IMR-90 (cell line): ENCODE measurements around the gene MAPK9. TPM values are rescaled to one million over a fixed set of nuclear protein-coding genes. Genes with fewer than 3 reads are reported as not detected.

Experiments
- ATAC-seq: fragments of 200-7000 bp; cut with Tn5 transposase; 2 replicates; pipeline ENCODE4 v1.9.1; 2020; ENCODE audit warnings: low read depth, mild to moderate bottlenecking, moderate library complexity
- BruUV-seq: library from RNA; stranded (reverse); fragments of 400-500 nt; replicated peaks from 2 replicates; lab custom pipeline; 2021; lab: Mats Ljungman, UMichigan
- CTCF ChIA-PET: fragments of 300-600 bp; formaldehyde crosslinking; extraction: SDS; loops from one replicate; lab custom pipeline; 2021; ENCODE audit warnings: antibody characterized with exemption; lab: Yijun Ruan, JAX
- POLR2A ChIA-PET: fragments of 300-600 bp; sonication (Branson Sonifier 250); formaldehyde crosslinking; loops from one replicate; lab custom pipeline; 2022; ENCODE audit warnings: antibody characterized with exemption; ENCODE audit not compliant: unreplicated experiment; lab: Charles Lee
- DNase-seq: peaks from one replicate; pipeline ENCODE4 v3.0.0; 2013
- H2AFZ ChIP-seq: replicated peaks from 2 replicates; pipeline ENCODE3; 2013; ENCODE audit warnings: low read length, mild to moderate bottlenecking; ENCODE audit not compliant: poor library complexity
- H2AK5ac ChIP-seq: 2 replicates; pipeline ENCODE4 v1.6.1; 2013; ENCODE audit warnings: low read depth, low read length, inconsistent platforms
- H2AK9ac ChIP-seq: replicated peaks from 2 replicates; pipeline ENCODE3; 2013; ENCODE audit warnings: mild to moderate bottlenecking, low read depth, low read length, moderate library complexity; ENCODE audit not compliant: poor library complexity
- H2BK120ac ChIP-seq: 2 replicates; pipeline ENCODE4 v1.6.1; 2013; ENCODE audit warnings: low read depth, low read length, inconsistent platforms
- H2BK15ac ChIP-seq: 3 replicates; pipeline ENCODE4 v1.6.1; 2013; ENCODE audit warnings: low read depth, low read length, inconsistent platforms
- H2BK20ac ChIP-seq: 2 replicates; pipeline ENCODE4 v1.6.1; 2013; ENCODE audit warnings: low read depth, mild to moderate bottlenecking, inconsistent platforms, low read length, moderate library complexity
- H2BK5ac ChIP-seq: 2 replicates; pipeline ENCODE4 v1.6.1; 2013; ENCODE audit warnings: mild to moderate bottlenecking, low read depth, low read length, inconsistent platforms; ENCODE audit not compliant: poor library complexity, severe bottlenecking
- H3K14ac ChIP-seq: replicated peaks from 2 replicates; pipeline ENCODE4 v1.6.1; 2013; ENCODE audit warnings: low read depth, low read length, inconsistent platforms
- H3K18ac ChIP-seq: 2 replicates; pipeline ENCODE4 v1.6.1; 2013; ENCODE audit warnings: low read depth, low read length, control low read depth
- H3K23ac ChIP-seq: 2 replicates; pipeline ENCODE4 v1.6.1; 2013; ENCODE audit warnings: low read depth, low read length, inconsistent platforms
- H3K27ac ChIP-seq: 2 replicates; pipeline ENCODE4 v1.5.1; 2013; ENCODE audit warnings: mild to moderate bottlenecking, control low read depth, low read length; ENCODE audit not compliant: insufficient read depth
- H3K27me3 ChIP-seq: 2 replicates; pipeline ENCODE4 v1.6.1; 2013; ENCODE audit warnings: low read length; ENCODE audit not compliant: control insufficient read depth, insufficient read depth
- H3K36me3 ChIP-seq: 2 replicates; pipeline ENCODE4 v1.6.1; 2013; ENCODE audit warnings: low read length, mixed read lengths; ENCODE audit not compliant: control insufficient read depth, insufficient read depth
- H3K4ac ChIP-seq: 2 replicates; pipeline ENCODE4 v1.6.1; 2013; ENCODE audit warnings: low read depth, low read length, inconsistent platforms
- H3K4me1 ChIP-seq: 2 replicates; pipeline ENCODE4 v1.6.1; 2013; ENCODE audit warnings: low read length, mixed read lengths; ENCODE audit not compliant: control insufficient read depth, insufficient read depth
- H3K4me2 ChIP-seq: 2 replicates; pipeline ENCODE4 v1.6.1; 2013; ENCODE audit warnings: low read depth, mild to moderate bottlenecking, control low read depth, low read length, moderate library complexity
- H3K4me3 ChIP-seq: 2 replicates; pipeline ENCODE4 v1.5.1; 2013; ENCODE audit warnings: low read depth, mild to moderate bottlenecking, control low read depth, low read length, moderate library complexity; ENCODE audit not compliant: insufficient read depth
- H3K56ac ChIP-seq: 2 replicates; pipeline ENCODE4 v1.6.1; 2013; ENCODE audit warnings: low read length, inconsistent platforms; ENCODE audit not compliant: insufficient read depth; ENCODE audit errors: extremely low read depth
- H3K79me1 ChIP-seq, 2 experiments: 2 replicates each; pipeline ENCODE4 v1.6.1; 2013; ENCODE audit warnings: low read length in 2 of 2, inconsistent platforms in 1 of 2, low read depth in 1 of 2
- H3K9ac ChIP-seq: 2 replicates; pipeline ENCODE4 v1.6.1; 2013; ENCODE audit warnings: low read depth, low read length, control low read depth
- H3K9me1 ChIP-seq: 2 replicates; pipeline ENCODE4 v1.6.1; 2013; ENCODE audit warnings: low read length, inconsistent platforms; ENCODE audit not compliant: insufficient read depth
- H3K9me3 ChIP-seq: 2 replicates; pipeline ENCODE4 v1.6.1; 2013; ENCODE audit warnings: low read length; ENCODE audit not compliant: control insufficient read depth, insufficient read depth
- H4K20me1 ChIP-seq: 2 replicates; pipeline ENCODE4 v1.6.1; 2013; ENCODE audit warnings: low read length, inconsistent platforms; ENCODE audit not compliant: insufficient read depth
- H4K5ac ChIP-seq: 2 replicates; pipeline ENCODE4 v1.6.1; 2013; ENCODE audit warnings: mild to moderate bottlenecking, low read depth, low read length, control low read depth
- H4K8ac ChIP-seq, 2 experiments: 2 replicates each; pipeline ENCODE4 v1.6.1; 2013; ENCODE audit warnings: low read depth in 2 of 2, low read length in 2 of 2, control low read depth in 1 of 2, inconsistent platforms in 1 of 2
- H4K91ac ChIP-seq: 2 replicates; pipeline ENCODE4 v1.6.1; 2013; ENCODE audit warnings: low read depth, low read length, inconsistent platforms; ENCODE audit not compliant: insufficient read depth
- BHLHE40 ChIP-seq: fragments of 150-350 bp; IDR thresholded peaks from 2 replicates; pipeline ENCODE4 v1.6.1; 2016; ENCODE audit warnings: mild to moderate bottlenecking, low read depth, low read length
- FOS ChIP-seq: fragments of 150-350 bp; IDR thresholded peaks from 2 replicates; pipeline ENCODE4 v1.6.1; 2016; ENCODE audit warnings: low read depth, low read length
- MAFK ChIP-seq: IDR thresholded peaks from 2 replicates; pipeline ENCODE4 v1.6.1; 2012; ENCODE audit warnings: low read depth, low read length, improper control_type of control experiment
- MXI1 ChIP-seq: IDR thresholded peaks from 2 replicates; pipeline ENCODE4 v1.6.1; 2012; ENCODE audit warnings: low read depth, mild to moderate bottlenecking, low read length, moderate library complexity, borderline replicate concordance
- NFE2L2 ChIP-seq: fragments of 150-350 bp; IDR thresholded peaks from 2 replicates; pipeline ENCODE4 v1.6.1; 2016; ENCODE audit warnings: low read depth, mild to moderate bottlenecking, low read length
- POLR2A ChIP-seq: IDR thresholded peaks from 2 replicates; pipeline ENCODE4 v1.6.1; 2012; ENCODE audit warnings: mild to moderate bottlenecking, low read depth, low read length
- RAD21 ChIP-seq: IDR thresholded peaks from 2 replicates; pipeline ENCODE4 v1.6.1; 2012; ENCODE audit warnings: low read length, improper control_type of control experiment
- RCOR1 ChIP-seq: IDR thresholded peaks from 2 replicates; pipeline ENCODE4 v1.6.1; 2012; ENCODE audit warnings: mild to moderate bottlenecking, low read length, improper control_type of control experiment; ENCODE audit not compliant: insufficient replicate concordance
- USF2 ChIP-seq: fragments of 150-350 bp; IDR thresholded peaks from 2 replicates; pipeline ENCODE4 v1.6.1; 2017; ENCODE audit warnings: mild to moderate bottlenecking, antibody characterized with exemption, low read length, low read depth
- WGBS, 2 experiments: methylation state at CpG; one replicate each; pipeline versions ENCODE4 v1.1.5 to v1.1.7; 2013; ENCODE audit warnings: missing lambda C conversion rate in 2 of 2; ENCODE audit not compliant: insufficient read length in 1 of 2; ENCODE audit errors: extremely low coverage in 2 of 2; 5-methylcytosine and 5-hydroxymethylcytosine counted together
- dilution Hi-C: fragments of 300-500 bp; cut with HindIII; formaldehyde crosslinking; loops from one replicate; pipeline ENCODE4 v1.14.3; 2018; ENCODE audit warnings: low sequenced_read_pairs; ENCODE audit not compliant: unreplicated experiment
- in situ Hi-C: fragments of 300-500 bp; cut with MboI; formaldehyde crosslinking; loops from 3 replicates; pipeline ENCODE4 v1.14.3; 2019; ENCODE audit warnings: low sequenced_read_pairs, inconsistent platforms, mixed read lengths
- intact Hi-C: fragments of 100-400 bp; cut with micrococcal nuclease; formaldehyde crosslinking; loops from 2 replicates; pipeline ENCODE4 v1.10.0; 2022
- polyA plus RNA-seq, 3 experiments: library from polyadenylated mRNA; depleted of rRNA; stranded (reverse); fragments of >200 nt; gene quantifications; 2 replicates each; pipeline ENCODE4 v1.2.3, GENCODE V29; 2012; ENCODE audit warnings: low replicate concordance in 1 of 3
- total RNA-seq: library from RNA; depleted of rRNA; stranded (reverse); fragments of >200 nt; gene quantifications from 2 replicates; pipeline ENCODE4 v1.2.3, GENCODE V29; 2012
- TF ChIP-seq, protein P1 (sequence below): fragments of 150-350 bp; IDR thresholded peaks from 2 replicates; pipeline ENCODE4 v1.6.1; 2016; ENCODE audit warnings: low read depth, mild to moderate bottlenecking, low read length, moderate library complexity, borderline replicate concordance

Gene MAPK9
- total and polyA plus RNA-seq, 2 of the 4 experiments (the other 2 are of a cell fraction) = 22.9 to 23.3 TPM

DNA sequence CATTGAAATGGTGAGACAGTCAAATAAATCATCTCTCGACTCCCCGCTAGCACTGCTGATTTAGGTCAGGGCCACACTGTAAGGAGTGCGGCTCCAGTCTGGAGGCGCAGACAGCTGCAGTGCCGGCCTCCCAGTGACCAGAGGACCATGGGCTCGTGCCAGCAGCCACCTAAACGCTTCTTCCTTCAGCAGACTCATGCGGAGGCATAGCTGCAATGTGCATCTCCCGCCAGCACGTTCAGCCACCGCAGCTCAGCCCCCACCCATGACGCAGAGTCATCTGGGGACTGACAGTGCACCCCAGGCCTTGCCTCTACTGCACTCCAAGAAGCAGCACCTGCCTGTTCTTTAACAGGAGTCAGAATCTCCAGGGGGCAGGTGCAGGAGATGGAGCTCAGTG is 13.6 kb upstream of the MAPK9 start:
- Histone ChIP-seq H3K27ac (no peak overlapping the region), H2BK15ac (no peak overlapping the region), H3K4ac (no peak overlapping the region), H2AK5ac (no peak overlapping the region), H4K91ac (no peak overlapping the region), H3K14ac (no peak overlapping the region), H3K79me1 (no peaks in the 10 kb centered on the region), H4K5ac (no peak overlapping the region), H4K8ac (no peak overlapping the region), H2AFZ (no peak overlapping the region), H3K18ac (no peak overlapping the region), H3K9ac (no peak overlapping the region), H4K20me1 (no peaks in the 10 kb centered on the region), H3K27me3 (no peaks in the 10 kb centered on the region), H2BK20ac (no peak overlapping the region), H3K4me3 (no peak overlapping the region), H3K9me3 (no peaks in the 10 kb centered on the region), H2BK120ac (no peak overlapping the region), H3K36me3 (peaks cover 18% of the 10 kb centered on the region), H3K4me2 (no peak overlapping the region), H2BK5ac (no peak overlapping the region), H3K23ac (no peak overlapping the region), H3K9me1 (peaks cover 7% of the 10 kb centered on the region; the same call in 1 of the 2 replicates), H3K56ac (no peak overlapping the region), H3K4me1 (no peaks in the 10 kb centered on the region), H2AK9ac (no peak overlapping the region)
- intact Hi-C loops = no loop called here
- BruUV-seq = no TSS peak
- ChIA-PET POLR2A (no interaction called here), CTCF (interaction anchor here (0.6 to 1.2 kb wide), 2 partner anchors 10 to 537 kb away, joined by 3 to 5 read pairs; no protein-coding TSS in a partner anchor)
- no peak for TF ChIP-seq BHLHE40
- no peak for TF ChIP-seq POLR2A
- TF ChIP-seq RAD21 = no peak
- TF ChIP-seq MXI1 = no peak
- no peak for TF ChIP-seq FOS
- no peak for TF ChIP-seq USF2
- no peak for TF ChIP-seq RCOR1
- TF ChIP-seq, protein P1, sequence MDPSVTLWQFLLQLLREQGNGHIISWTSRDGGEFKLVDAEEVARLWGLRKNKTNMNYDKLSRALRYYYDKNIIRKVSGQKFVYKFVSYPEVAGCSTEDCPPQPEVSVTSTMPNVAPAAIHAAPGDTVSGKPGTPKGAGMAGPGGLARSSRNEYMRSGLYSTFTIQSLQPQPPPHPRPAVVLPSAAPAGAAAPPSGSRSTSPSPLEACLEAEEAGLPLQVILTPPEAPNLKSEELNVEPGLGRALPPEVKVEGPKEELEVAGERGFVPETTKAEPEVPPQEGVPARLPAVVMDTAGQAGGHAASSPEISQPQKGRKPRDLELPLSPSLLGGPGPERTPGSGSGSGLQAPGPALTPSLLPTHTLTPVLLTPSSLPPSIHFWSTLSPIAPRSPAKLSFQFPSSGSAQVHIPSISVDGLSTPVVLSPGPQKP = no peak
- TF ChIP-seq NFE2L2 = no peak
- no peak for TF ChIP-seq MAFK
- ATAC-seq = no peak
- dilution Hi-C loops = no loop called here
- DNase-seq = no peak
- in situ Hi-C loops = no loop called here
- 94% methylated on average over 10 of the region's 12 CpGs; no CpG with 5 or more reads in 1 of the 2 experiments for WGBS, 2 experiments
